H9 (cell line): ENCODE results near the gene VIT. TPM values are rescaled to one million over a fixed set of nuclear protein-coding genes. Genes with fewer than 3 reads are reported as not detected.

Experiments
- DNase-seq: peaks from one replicate; pipeline ENCODE4 v3.0.0-alpha.2; 2017
- H2AFZ ChIP-seq: one replicate; pipeline ENCODE4 v1.6.1; 2013; ENCODE audit warnings: mild to moderate bottlenecking, low read length, control low read depth, moderate library complexity
- H2AK5ac ChIP-seq: 2 replicates; pipeline ENCODE4 v1.6.1; 2013; ENCODE audit warnings: low read length, control low read depth, mixed read lengths; ENCODE audit not compliant: insufficient read length
- H2BK120ac ChIP-seq: one replicate; pipeline ENCODE4 v1.6.1; 2013; ENCODE audit warnings: low read depth, mild to moderate bottlenecking, low read length, control low read depth, inconsistent platforms; ENCODE audit not compliant: poor library complexity, severe bottlenecking
- H2BK12ac ChIP-seq: 2 replicates; pipeline ENCODE4 v1.6.1; 2013; ENCODE audit warnings: low read length, control low read depth, mixed read lengths, low read depth; ENCODE audit not compliant: insufficient read length
- H2BK15ac ChIP-seq: 2 replicates; pipeline ENCODE4 v1.6.1; 2013; ENCODE audit warnings: low read depth, low read length, control low read depth
- H2BK20ac ChIP-seq: one replicate; pipeline ENCODE4 v1.6.1; 2013; ENCODE audit warnings: low read depth, mild to moderate bottlenecking, low read length, control low read depth, inconsistent platforms; ENCODE audit not compliant: poor library complexity, severe bottlenecking
- H2BK5ac ChIP-seq: 2 replicates; pipeline ENCODE4 v1.6.1; 2013; ENCODE audit warnings: low read length, control low read depth, mixed read lengths; ENCODE audit not compliant: insufficient read length
- H3K14ac ChIP-seq: 2 replicates; pipeline ENCODE4 v1.6.1; 2013; ENCODE audit warnings: low read length, control low read depth; ENCODE audit not compliant: insufficient read depth
- H3K18ac ChIP-seq: 2 replicates; pipeline ENCODE4 v1.6.1; 2013; ENCODE audit warnings: low read depth, mild to moderate bottlenecking, mixed read lengths, low read length, control low read depth; ENCODE audit not compliant: insufficient read length
- H3K23ac ChIP-seq: 2 replicates; pipeline ENCODE4 v1.6.1; 2013; ENCODE audit warnings: low read length, control low read depth, mixed read lengths, low read depth; ENCODE audit not compliant: insufficient read length
- H3K23me2 ChIP-seq: 2 replicates; pipeline ENCODE4 v1.6.1; 2013; ENCODE audit warnings: low read depth, mild to moderate bottlenecking, mixed read lengths, low read length, control low read depth; ENCODE audit not compliant: insufficient read length, poor library complexity, severe bottlenecking
- H3K27ac ChIP-seq: 2 replicates; pipeline ENCODE4 v1.5.1; 2013; ENCODE audit warnings: low read length, control low read depth, mixed read lengths, low read depth; ENCODE audit not compliant: insufficient read length
- H3K27me3 ChIP-seq: 2 replicates; pipeline ENCODE4 v1.6.1; 2013; ENCODE audit warnings: low read length, control low read depth, inconsistent platforms; ENCODE audit not compliant: insufficient read depth
- H3K4ac ChIP-seq: 2 replicates; pipeline ENCODE4 v1.6.1; 2013; ENCODE audit warnings: low read depth, mild to moderate bottlenecking, control low read depth, inconsistent platforms, low read length, moderate library complexity
- H3K4me1 ChIP-seq: 2 replicates; pipeline ENCODE4 v1.6.1; 2013; ENCODE audit warnings: low read length, control low read depth, inconsistent platforms; ENCODE audit not compliant: insufficient read depth
- H3K4me2 ChIP-seq: 2 replicates; pipeline ENCODE4 v1.6.1; 2013; ENCODE audit warnings: low read length, control low read depth, mixed read lengths; ENCODE audit not compliant: insufficient read length, insufficient read depth
- H3K56ac ChIP-seq: 2 replicates; pipeline ENCODE4 v1.6.1; 2013; ENCODE audit warnings: low read depth, mild to moderate bottlenecking, mixed read lengths, low read length, control low read depth; ENCODE audit not compliant: insufficient read length
- H3K79me1 ChIP-seq: 2 replicates; pipeline ENCODE4 v1.6.1; 2013; ENCODE audit warnings: low read depth, mild to moderate bottlenecking, moderate library complexity, low read length, control low read depth, inconsistent platforms; ENCODE audit not compliant: insufficient read depth, poor library complexity, severe bottlenecking
- H3K79me2 ChIP-seq: 2 replicates; pipeline ENCODE4 v1.6.1; 2013; ENCODE audit warnings: low read length, control low read depth, inconsistent platforms; ENCODE audit not compliant: insufficient read depth
- H3K9ac ChIP-seq: 2 replicates; pipeline ENCODE4 v1.6.1; 2013; ENCODE audit warnings: low read length, control low read depth, mixed read lengths; ENCODE audit not compliant: insufficient read length; ENCODE audit errors: extremely low read depth
- H3K9me3 ChIP-seq: one replicate; pipeline ENCODE4 v1.6.1; 2013; ENCODE audit warnings: low read depth, low read length, inconsistent platforms; ENCODE audit not compliant: control insufficient read depth
- H3T11ph ChIP-seq: one replicate; pipeline ENCODE4 v1.6.1; 2013; ENCODE audit warnings: mild to moderate bottlenecking, low read length, control low read depth, inconsistent platforms
- H4K20me1 ChIP-seq: one replicate; pipeline ENCODE4 v1.6.1; 2013; ENCODE audit not compliant: control insufficient read depth, insufficient read length, insufficient read depth
- H4K5ac ChIP-seq: 2 replicates; pipeline ENCODE4 v1.6.1; 2013; ENCODE audit warnings: low read depth, mild to moderate bottlenecking, mixed read lengths, low read length, control low read depth; ENCODE audit not compliant: insufficient read length
- H4K8ac ChIP-seq: replicated peaks from 2 replicates; pipeline ENCODE4 v1.6.1; 2013; ENCODE audit warnings: low read length, control low read depth, mixed read lengths, low read depth; ENCODE audit not compliant: insufficient read length
- H4K91ac ChIP-seq: 2 replicates; pipeline ENCODE4 v1.6.1; 2013; ENCODE audit warnings: low read depth, mild to moderate bottlenecking, moderate library complexity, mixed read lengths, low read length, control low read depth; ENCODE audit not compliant: insufficient read length
- H3K27ac Mint-ChIP-seq, 3 experiments: 2 replicates in 2 of 3; 3 replicates in 1 of 3; pipeline ENCODE4 v1.8.0; 2020 to 2021; ENCODE audit warnings: mixed read lengths in 3 of 3, mild to moderate bottlenecking in 1 of 3, moderate library complexity in 1 of 3
- H3K27me3 Mint-ChIP-seq: 2 replicates; pipeline ENCODE4 v1.8.0; 2021; ENCODE audit warnings: low read depth, mild to moderate bottlenecking, moderate library complexity, mixed read lengths
- H3K36me3 Mint-ChIP-seq, 3 experiments: 2 replicates in 2 of 3; 3 replicates in 1 of 3; pipeline ENCODE4 v1.8.0; 2020 to 2021; ENCODE audit warnings: low read depth in 3 of 3, mixed read lengths in 3 of 3; ENCODE audit not compliant: insufficient read depth in 1 of 3
- H3K4me1 Mint-ChIP-seq, 2 experiments: 2 replicates each; pipeline ENCODE4 v1.8.0; 2020; ENCODE audit warnings: mixed read lengths in 2 of 2
- H3K4me3 Mint-ChIP-seq, 2 experiments: 2 replicates in 1 of 2; 3 replicates in 1 of 2; pipeline ENCODE4 v1.8.0; 2020 to 2021; ENCODE audit warnings: mild to moderate bottlenecking in 2 of 2, mixed read lengths in 2 of 2, moderate library complexity in 1 of 2
- H3K9me3 Mint-ChIP-seq, 2 experiments: 2 replicates in 1 of 2; 3 replicates in 1 of 2; pipeline ENCODE4 v1.8.0; 2020; ENCODE audit warnings: mild to moderate bottlenecking in 2 of 2, mixed read lengths in 2 of 2, moderate library complexity in 1 of 2
- WGBS: extraction: QIAGEN DNeasy Blood & Tissue Kit; methylation state at CpG from one replicate; pipeline ENCODE4 v1.1.7; 2013; ENCODE audit warnings: missing lambda C conversion rate, low lambda C conversion rate, mixed read lengths; ENCODE audit not compliant: insufficient read length; ENCODE audit errors: extremely low coverage; 5-methylcytosine and 5-hydroxymethylcytosine counted together
- total RNA-seq: library from RNA; stranded (reverse); gene quantifications from 2 replicates; pipeline ENCODE4 v1.2.1, GENCODE V29; 2021
- TF ChIP-seq, protein P1 (sequence below): fragments of 200-600 bp; sonication (generic); conservative IDR thresholded peaks from 3 replicates; pipeline ENCODE4 v1.8.0; 2021; ENCODE audit warnings: antibody characterized with exemption, mild to moderate bottlenecking

Gene VIT
- total RNA-seq, 1 experiment from 2014 or later, result 0.15 TPM

DNA sequence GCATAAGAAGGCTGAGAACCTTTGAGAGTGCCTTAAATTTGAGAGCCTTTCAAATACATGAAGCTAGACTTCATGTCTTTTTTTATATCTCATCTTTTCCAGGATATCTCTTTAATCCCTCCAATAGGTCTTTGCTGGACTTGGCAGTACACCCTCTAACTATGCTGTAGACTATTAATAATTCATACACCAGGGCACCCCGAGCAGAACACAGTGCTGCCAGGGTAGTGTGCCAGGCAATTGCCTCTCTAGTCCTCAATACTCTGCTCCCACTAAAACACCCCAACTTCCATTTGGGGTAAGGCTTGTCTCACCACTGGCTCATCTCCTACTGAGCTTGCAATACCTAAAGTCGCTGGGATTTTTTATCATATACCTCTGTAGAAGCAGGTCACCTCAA lies 80.8 kb downstream of the VIT start:
- H3K27ac Mint-ChIP-seq, result no peak overlapping the region
- Histone ChIP-seq H3K4me1 (peaks cover 3% of the 10 kb centered on the region; the same call in 1 of the 2 replicates), H4K8ac (no peak overlapping the region), H2BK120ac (no peak overlapping the region), H3K27me3 (no peaks in the 10 kb centered on the region), H2AFZ (no peak overlapping the region), H3K18ac (no peak overlapping the region), H2BK12ac (no peak overlapping the region), H3K23ac (no peak overlapping the region), H2BK20ac (no peak overlapping the region), H4K91ac (no peak overlapping the region), H3K27ac (no peak overlapping the region), H3K4ac (no peak overlapping the region), H3K9me3 (no peaks in the 10 kb centered on the region), H3K4me2 (no peak overlapping the region), H2BK15ac (no peak overlapping the region), H2BK5ac (no peak overlapping the region), H3K79me2 (no peaks in the 10 kb centered on the region), H3K14ac (no peak overlapping the region), H4K20me1 (no peaks in the 10 kb centered on the region), H3K23me2 (no peaks in the 10 kb centered on the region), H3T11ph (no peak overlapping the region), H3K79me1 (no peaks in the 10 kb centered on the region), H4K5ac (no peak overlapping the region), H3K56ac (no peak overlapping the region), H3K9ac (no peak overlapping the region), H2AK5ac (no peak overlapping the region)
- no peak overlapping the region for H3K4me3 Mint-ChIP-seq
- no peaks in the 10 kb centered on the region for H3K36me3 Mint-ChIP-seq
- no peaks in the 10 kb centered on the region for H3K9me3 Mint-ChIP-seq
- WGBS, result no CpG with 5 or more reads among the region's 2 CpGs
- H3K4me1 Mint-ChIP-seq, result peaks cover 11 to 15% of the 10 kb centered on the region in 2 experiments
- TF ChIP-seq, protein P1, sequence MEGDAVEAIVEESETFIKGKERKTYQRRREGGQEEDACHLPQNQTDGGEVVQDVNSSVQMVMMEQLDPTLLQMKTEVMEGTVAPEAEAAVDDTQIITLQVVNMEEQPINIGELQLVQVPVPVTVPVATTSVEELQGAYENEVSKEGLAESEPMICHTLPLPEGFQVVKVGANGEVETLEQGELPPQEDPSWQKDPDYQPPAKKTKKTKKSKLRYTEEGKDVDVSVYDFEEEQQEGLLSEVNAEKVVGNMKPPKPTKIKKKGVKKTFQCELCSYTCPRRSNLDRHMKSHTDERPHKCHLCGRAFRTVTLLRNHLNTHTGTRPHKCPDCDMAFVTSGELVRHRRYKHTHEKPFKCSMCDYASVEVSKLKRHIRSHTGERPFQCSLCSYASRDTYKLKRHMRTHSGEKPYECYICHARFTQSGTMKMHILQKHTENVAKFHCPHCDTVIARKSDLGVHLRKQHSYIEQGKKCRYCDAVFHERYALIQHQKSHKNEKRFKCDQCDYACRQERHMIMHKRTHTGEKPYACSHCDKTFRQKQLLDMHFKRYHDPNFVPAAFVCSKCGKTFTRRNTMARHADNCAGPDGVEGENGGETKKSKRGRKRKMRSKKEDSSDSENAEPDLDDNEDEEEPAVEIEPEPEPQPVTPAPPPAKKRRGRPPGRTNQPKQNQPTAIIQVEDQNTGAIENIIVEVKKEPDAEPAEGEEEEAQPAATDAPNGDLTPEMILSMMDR, result no peak
- no peak for DNase-seq
- no peaks in the 10 kb centered on the region for H3K27me3 Mint-ChIP-seq
